ENCODE results near the gene AKR1C1.
A peak's percentile ranks its signal among the peaks of the same experiment; 100 is the strongest.

GRCh38 chr10:4984971-4985594, 21.9 kb downstream of the AKR1C1 start:
- TF ChIP-seq POLR2A (IDR thresholded peaks at IDR 0.05) (no peak), POLR2AphosphoS5 (IDR thresholded peaks at IDR 0.05) (peak; percentile 36)
- TF ChIP-seq, protein P1, sequence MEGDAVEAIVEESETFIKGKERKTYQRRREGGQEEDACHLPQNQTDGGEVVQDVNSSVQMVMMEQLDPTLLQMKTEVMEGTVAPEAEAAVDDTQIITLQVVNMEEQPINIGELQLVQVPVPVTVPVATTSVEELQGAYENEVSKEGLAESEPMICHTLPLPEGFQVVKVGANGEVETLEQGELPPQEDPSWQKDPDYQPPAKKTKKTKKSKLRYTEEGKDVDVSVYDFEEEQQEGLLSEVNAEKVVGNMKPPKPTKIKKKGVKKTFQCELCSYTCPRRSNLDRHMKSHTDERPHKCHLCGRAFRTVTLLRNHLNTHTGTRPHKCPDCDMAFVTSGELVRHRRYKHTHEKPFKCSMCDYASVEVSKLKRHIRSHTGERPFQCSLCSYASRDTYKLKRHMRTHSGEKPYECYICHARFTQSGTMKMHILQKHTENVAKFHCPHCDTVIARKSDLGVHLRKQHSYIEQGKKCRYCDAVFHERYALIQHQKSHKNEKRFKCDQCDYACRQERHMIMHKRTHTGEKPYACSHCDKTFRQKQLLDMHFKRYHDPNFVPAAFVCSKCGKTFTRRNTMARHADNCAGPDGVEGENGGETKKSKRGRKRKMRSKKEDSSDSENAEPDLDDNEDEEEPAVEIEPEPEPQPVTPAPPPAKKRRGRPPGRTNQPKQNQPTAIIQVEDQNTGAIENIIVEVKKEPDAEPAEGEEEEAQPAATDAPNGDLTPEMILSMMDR (IDR thresholded peaks at IDR 0.05): no peak
